ENCODE data around the gene SH3BGRL.
"Not testable (repeated sequence)": the region's sequence is repeated elsewhere in the genome, so short reads cannot be mapped to it uniquely, and the experiment has no call there.

SH3BGRL gene

DNA sequence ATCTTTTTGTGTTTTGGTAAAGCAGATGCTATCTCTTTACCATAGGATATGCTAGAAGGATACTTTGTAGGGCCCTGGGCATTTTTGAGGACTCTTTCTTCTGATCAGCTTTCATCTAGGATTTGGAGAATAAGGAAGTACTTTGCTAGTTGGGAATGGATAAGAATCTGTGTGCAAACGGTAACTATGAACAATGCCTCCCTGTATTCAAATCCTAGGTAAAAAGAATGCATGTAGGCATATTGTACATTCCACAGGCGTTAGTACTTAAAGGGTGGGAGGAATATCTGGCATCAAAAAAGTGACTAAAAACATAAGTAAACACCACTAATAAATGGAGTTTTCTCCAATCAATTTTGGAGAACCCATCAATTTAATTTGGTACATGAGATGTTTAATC is 59.7 kb downstream of the SH3BGRL start:
- no peak for DNase-seq

DNA sequence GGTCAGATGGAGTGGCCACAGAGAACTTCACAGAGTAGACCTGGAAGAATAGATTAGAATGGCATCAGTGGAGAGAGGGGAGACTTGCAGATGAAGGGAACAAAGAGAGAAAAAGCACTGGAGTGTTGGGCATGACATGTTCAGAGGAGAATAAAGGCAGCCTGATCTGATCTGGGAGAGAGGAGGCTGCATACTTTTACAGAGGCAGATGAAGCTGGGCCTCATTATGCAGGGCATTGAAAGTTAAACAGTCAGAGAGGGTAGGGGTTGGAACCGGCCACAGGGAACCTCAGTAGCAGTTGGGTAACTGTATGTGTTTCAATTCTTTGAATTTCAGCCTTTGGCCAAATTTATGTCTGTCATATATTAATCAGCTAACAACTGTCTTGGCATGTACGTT is 61.2 kb downstream of the SH3BGRL start:
- no peak for DNase-seq

DNA sequence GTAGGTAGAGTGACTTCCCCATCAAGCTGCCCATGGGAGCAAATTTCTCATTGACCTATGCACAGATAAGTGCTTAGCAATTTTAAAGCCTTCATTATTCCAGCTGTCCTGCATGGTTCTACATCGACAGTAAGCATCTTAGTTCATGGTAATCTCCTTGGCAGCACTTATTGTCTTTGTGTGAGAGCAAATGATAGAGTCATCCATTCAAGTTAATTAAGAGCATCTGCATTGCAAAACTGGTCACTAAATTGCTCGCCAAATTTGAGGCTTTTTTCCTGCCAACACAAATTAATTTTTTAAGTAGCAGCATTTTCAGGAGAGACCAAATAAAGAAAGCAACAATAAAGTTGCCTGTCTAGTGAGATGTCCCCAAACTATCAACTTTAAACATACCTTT is 76.7 kb downstream of the SH3BGRL start:
- no peak for DNase-seq

DNA sequence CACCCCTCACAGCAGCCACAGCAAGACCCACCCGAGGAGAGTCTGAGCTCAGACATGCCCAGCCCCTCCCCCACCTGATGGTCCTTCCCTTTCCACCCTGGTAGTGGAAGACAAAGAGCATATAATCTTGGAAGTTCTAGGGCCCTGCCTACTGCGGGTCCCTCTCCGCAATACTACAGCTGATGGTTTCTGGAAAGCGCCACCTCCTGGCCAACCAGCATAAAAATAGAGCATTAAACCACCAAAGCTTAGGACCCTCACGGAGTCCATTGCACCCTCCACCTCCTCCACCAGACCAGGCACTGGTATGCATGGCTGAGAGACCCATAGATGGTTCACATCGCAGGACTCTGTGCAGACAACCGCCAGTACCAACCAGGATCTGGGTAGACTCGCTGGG is 78.2 kb downstream of the SH3BGRL start:
- no peak for DNase-seq

DNA sequence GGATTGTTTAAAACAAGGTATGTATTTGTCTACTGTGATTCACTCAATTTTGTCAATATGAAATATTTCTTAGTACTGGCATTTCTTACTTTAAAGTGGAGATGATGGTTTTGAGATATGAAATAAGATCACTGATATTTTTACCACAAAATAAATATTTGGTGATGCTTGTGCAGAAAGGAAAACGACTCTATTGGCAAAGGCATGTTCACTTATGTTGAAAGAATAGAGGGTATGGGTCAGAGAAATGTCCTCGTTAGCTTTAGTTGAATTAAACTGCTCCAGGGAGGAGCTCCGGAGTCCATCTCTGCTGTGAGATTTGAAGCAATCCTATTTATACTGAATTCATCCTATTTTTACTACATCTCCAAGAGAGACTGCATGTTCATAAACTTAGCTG is 84.2 kb downstream of the SH3BGRL start:
- no peak for DNase-seq

DNA sequence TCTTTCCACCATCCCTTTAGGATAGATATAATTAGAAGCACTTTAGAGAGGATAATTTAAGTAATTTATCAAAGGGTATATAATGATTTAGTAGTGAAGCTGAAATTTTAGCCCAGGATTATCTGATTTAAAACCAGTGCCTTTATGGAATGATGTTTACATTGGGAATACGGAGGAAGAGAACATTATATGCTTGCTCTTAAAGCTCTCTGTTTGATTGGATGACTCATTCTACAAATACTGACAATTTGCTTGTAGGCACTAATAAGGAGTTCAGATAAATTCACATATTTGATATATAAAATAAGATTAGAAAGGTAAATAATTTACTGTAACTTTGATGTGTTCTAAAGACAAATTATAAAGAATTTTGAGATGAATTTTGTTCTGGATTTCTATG is 84.7 kb downstream of the SH3BGRL start:
- no peak for DNase-seq

DNA sequence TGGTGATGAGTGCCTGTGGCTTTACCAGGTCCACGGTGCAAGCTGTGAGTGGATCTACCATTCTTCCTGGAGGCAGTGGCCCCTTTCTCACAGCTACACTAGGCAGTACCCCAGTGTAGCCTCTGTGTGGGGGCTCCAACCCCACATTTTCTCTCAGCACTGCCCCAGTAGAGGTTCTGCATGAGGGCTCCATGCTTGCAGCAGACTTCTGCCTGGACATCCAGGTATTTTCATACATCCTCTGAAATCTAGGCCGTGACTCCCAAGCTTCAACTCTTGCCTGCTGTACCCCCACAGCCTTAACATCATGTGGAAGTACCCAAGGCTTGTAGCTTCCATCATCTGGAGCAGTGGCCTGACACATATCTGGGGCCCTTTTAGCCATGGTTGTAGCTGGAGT is 90.1 kb downstream of the SH3BGRL start:
- DNase-seq = no peak

DNA sequence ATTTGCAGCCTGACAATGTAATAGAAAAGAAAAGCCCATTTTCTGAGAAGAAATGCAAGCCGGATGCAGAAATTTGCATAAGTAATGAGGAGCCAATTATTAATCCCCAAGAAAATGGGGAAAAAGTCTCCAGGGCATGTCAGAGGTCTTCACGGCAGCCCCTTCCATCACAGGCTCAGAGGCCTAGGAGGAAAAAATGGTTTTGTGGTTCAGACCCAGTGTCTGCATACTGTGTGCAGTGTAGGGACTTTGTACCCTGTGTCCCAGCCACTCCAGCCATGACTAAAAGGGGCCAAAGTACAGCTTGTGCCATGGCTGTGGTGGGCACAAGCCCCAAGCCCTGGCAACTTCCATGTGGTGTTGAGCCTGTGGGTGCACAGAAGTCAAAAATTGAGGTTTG is 92.2 kb downstream of the SH3BGRL start:
- DNase-seq = no peak

DNA sequence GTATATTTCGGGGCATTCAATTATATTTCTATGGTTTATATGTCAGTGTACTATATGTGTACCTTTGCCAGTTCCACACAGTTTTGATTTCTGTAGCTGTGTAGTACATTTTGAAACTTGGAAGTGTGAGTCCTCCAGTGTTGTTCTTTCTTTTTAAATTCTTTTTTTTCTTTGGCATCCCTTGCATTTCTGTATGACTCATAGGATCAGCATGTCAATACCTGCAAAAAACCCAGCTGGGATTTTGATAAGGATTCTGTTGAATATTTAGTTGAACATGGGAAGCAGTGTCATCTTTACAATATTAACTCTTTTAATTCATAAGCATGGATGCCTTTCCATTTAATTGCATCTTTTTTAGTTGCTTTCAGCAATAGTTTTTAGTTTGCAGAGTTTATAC is 100.0 kb downstream of the SH3BGRL start:
- DNase-seq = no peak

DNA sequence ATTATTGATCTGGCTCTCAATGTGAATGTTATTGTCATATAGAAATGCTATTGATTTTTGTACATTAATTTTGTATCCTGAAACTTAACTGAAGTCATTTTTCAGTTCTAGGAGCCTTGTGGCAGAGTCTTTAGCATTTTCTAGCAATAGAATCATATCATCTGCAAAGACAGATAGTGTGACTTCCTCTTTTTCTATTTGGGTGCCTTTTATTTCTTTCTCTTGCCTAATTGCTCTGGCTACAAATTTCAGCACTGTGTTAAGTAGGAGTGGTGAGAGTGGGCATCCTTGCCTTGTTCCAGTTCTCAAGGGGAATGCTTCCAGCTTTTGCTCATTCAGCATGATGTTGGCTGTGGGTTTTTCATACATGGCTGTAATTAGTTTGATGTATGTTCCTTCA is 102.7 kb downstream of the SH3BGRL start:
- no peak for DNase-seq

DNA sequence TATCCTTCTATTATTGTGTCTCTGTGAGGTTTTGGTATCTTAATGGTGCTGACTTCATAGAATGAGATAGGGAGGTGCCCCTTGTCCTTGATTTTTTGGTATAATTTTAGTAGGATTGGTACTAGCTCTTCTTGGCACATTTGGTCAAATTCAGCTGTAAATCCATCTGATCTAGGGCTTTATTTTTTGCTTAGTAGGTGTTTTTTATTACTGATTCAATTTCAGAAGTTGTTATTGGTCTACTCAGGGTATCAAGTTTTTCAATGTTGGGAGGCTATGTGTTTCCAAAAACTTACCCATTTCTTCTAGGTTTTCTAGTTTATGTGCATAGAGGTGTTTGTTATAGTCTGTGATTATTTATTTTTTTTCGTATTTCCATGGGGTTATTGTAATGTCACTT is 103.3 kb downstream of the SH3BGRL start:
- DNase-seq = no peak

DNA sequence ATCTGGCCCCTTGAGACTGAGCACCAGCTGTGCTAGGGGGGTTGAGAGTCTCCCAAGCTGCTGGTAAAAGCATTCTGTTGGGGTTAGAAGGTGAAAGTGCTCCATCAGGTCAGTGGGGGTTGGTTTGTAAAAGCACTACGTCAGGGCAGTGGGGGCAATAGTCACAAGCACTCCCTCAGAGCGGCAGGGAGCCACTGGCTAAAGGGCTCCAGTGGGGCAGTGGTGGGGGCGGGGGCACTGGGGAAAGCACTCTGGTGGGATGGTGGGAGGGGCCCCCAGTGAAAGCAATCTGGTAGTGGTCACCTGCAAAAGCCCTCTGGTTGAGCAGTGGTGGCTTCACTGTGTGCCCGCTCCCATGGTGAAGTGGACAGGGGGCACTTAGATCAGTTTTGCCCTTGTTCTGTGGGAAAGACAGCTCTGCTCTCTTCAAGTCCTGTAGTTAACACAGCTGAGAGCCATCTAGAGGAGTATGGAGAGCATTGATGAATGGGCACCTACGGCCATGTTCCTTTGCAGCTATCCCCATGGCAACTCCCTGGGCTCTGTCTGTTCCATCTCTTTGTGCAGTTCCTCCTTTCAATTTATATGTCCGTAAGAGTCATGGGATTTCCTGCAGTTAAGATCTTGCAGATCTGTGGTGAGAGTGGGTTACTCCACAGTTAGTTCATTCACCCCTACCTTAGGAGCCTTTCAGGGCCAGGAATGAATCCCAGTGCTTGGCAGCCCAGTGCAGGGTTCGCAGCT is 106.4 kb downstream of the SH3BGRL start:
- no peak for DNase-seq

DNA sequence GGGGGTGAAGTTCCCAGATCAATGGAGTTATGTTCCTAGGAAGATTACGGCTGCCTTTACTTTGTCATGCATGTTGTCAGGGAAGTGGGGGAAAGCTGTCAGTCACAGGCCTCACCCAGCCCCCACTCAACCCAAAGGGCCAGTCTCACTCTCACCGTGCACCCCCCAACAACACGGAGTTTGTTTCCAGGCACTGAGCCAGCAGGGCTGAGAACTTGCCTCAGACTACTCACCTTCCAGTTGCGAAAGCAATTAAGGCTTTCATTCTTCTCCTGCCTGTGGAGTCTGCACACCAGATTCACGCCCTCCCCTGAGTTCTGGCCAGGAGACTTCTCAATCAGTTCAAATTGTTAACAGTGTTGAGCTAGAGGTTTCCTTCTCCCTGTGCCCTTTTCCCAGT is 114.3 kb downstream of the SH3BGRL start:
- DNase-seq = no peak

DNA sequence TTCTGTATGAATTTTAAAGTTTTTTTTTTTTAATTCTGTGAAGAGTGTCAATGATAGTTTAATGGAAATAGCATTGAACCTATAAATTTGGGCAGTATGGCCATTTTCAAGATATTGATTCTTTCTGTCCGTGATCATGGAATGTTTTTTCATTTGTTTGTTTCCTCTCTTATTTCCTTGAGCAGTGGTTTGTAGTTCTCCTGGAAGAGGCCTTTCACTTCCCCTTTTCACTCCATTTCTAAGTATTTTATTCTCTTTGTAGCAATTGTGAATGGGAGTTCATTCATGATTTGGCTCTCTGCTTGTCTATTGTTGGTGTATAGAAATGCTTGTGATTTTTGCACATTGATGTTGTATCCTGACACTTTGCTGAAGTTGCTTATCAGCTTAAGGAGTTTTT is 129.8 kb downstream of the SH3BGRL start:
- not testable (repeated sequence) for DNase-seq

DNA sequence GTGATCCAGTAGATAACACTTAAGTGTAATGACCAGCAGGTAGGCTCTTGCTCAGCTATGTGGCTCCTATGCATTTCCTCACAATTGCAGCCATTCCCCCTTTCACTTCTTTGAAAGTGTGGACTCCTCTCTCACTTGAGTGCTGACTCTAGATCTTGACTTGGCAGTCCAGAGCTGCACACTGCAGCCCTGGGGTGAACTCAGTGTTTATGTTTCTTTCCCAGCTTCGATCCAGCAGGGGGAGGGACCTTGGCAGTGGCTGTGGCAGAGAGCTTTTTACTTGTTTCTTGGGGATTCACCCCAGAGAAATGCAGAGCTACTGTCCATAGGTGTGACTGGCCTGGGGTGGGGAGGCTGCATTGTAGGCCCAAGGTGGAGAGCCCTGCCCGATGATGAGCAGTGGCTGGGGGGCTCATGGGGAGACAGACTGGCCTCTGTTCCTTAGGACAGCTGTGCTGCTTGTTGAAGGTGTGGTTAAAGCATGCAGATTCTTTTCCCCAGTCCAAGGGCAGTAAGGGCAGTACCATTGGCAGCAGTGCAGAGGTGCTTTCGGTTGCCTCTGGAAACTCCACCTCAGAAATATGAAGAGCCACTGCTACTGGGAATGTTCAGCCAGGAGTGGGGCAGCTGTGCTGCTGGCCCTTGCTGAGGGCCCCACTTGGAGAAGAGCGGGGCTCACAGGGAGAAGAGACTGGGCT is 134.7 kb downstream of the SH3BGRL start:
- no peak for DNase-seq

DNA sequence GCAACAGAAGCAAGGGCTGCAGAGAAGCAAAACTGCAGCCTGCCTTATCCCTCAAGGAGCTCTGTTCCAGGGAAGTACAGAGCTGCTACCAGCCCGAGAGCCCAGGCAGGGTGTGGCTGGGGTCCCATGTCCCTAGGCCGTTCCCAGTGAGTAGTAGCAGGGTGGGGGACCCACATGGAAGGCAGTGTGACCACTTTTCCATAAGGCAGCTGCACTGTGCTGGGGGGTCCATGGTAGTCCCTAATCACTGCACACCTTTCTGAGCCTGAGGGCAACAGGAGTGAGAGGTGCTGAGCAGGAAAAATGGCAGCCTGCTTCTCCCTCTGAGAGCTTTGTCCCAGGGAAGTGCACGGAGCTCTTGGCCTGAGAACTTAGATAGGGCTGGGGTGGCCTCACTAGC is 135.9 kb downstream of the SH3BGRL start:
- DNase-seq = no peak

DNA sequence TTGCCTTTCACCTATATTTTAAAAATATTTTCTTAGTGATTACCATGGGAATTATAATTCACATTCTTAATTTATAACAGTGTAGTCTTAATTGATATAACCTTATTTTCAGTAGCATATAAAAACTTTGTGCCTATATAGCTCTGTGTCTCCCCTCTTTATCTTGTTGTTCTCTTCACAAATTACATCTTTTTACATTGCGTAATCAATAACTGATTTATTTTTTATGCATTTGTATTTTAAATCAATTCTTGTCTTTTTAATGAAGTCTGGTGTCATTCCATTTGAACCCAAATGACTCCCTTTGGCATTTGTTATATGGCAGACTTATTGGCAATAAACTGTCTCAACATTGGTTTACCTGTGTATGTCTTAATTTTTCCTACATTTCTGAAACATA is 137.0 kb downstream of the SH3BGRL start:
- DNase-seq = no peak

DNA sequence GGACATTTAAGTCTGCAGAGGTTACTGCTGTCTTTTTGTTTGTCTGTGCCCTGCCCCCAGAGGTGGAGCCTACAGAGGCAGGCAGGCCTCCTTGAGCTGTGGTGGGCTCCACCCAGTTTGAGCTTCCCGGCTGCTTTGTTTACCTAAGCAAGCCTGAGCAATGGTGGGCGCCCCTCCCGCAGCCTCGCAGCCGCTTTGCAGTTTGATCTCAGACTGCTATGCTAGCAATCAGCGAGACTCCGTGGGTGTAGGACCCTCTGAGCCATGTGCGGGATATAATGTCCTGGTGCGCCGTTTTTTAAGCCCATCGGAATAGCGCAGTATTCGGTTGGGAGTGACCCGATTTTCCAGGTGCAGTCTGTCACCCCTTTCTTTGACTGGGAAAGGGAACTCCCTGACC is 143.4 kb downstream of the SH3BGRL start:
- not testable (repeated sequence) for DNase-seq

Measured in activated CD4-positive, alpha-beta T cell treated with anti-CD3 and anti-CD28 coated beads, Interleukin-10, Interleukin-2, amounts not matched to agents 100 ng/mL and 50 ng/mL, durations not matched to agents 16 hours and 8 hours (primary cell).